Activated gamma-delta T cell treated with anti-CD3 and anti-CD28 coated beads, Interleukin-2, amount 50 U/mL, for 16 hours (primary cell): ENCODE results near the gene KLHDC4.
"Not testable (repeated sequence)": the region's sequence is repeated elsewhere in the genome, so short reads cannot be mapped to it uniquely, and the experiment has no call there.

ENCODE experiments used
- DNase-seq: peaks from one replicate; pipeline ENCODE4 v3.0.0-alpha.2; 2020; ENCODE audit warnings: low read depth

The KLHDC4 gene

DNA sequence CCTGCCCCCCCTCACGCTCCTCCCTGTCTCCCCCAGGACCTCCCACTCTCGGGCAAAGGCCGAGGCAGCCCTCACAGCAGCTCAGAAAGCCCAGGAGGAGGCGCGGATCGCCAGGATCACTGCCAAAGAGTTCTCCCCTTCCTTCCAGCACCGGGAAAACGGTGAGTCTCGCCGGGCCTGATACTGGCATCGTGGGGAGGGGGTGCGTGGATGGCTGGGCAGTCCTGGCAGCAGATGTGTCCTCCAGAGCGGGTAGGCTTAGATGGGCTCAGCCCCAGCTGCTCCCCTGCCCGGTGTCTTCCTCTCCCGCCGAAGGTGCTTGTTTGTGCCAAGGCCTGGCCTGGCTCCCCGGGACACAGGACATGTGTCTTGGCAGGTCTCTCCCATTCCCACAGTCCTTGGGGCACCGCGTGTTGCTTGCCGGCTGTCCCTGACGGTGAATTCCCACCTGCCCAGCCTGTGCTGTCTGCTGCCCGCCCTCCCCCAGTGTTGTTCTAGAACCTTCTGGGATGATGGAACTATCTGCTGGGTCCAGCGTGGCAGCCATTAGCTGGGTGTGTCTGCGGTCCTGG, 81.6 kb downstream of the KLHDC4 start:
- DNase-seq: no peak

DNA sequence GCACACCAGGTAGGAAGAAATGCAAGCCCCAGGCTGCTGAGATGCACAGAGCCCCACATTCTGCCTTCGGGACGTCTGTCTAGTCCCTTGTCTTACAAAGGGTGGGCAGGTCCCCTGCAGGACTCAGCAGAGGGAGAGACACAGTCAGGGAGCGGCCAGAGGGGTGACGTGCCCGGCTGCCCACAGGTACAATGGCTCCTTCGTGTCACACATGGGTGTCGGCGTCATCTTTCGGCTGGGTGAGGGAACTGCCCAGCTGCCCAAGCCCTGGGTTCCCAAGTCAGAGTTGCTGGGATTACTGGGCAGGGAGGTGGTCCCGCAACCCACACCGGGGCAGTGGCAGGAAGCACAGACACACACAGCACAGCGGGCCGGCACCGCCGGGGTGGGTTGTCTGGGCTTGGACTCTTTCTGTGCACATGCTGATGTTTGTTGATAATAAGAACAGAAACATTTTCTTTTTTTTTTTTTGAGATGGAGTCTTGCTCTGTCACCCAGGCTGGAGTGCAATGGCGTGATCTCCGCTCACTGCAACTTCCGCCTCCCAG, 82.9 kb downstream of the KLHDC4 start:
- DNase-seq: no peak

DNA sequence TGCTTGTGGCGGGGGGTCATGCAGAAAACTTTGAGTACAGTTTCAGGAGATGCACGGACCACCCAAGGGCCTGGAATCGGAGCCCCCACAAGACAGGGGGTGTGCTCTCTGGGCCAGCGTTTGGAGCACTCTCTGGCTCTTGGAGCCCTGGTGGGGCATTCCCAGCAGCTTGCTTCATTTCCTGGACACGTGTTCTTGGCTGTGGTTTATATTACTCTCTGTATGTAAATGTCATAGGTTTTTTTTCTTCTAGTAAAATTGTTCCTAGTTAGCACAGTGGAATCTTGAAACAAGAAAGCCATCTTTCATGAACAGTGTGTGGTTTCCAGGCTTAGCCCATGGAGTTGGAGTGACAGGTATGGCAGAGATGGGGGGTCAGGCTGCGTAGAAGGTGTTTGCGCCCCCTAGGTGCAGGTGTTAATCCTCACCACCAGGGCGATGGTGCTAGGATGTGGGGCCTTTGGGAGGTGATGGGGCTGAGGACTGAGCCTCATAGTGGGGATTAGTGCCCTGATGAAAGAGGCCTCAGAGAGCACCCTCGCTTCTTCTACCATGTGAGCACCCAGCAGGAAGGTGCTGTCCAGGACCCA, 83.7 kb downstream of the KLHDC4 start:
- DNase-seq: no peak

DNA sequence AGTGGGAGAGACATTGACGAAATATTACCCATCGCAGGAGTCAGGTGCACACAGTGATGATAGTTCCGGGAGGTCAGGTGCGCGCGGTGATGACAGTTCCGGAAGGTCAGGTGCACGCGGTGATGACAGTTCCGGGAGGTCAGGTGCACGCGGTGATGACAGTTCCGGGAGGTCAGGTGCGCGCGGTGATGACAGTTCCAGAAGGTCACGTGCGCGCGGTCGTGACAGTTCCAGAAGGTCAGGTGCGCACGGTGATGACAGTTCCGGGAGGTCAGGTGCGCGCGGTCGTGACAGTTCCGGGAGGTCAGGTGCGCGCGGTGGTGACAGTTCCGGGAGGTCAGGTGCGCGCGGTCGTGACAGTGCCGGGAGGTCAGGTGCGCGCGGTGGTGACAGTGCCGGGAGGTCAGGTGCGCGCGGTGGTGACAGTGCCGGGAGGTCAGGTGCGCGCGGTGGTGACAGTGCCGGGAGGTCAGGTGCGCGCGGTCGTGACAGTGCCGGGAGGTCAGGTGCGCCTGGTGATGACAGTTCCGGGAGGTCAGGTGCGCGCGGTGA, 84.7 kb downstream of the KLHDC4 start:
- DNase-seq: not testable (repeated sequence)

DNA sequence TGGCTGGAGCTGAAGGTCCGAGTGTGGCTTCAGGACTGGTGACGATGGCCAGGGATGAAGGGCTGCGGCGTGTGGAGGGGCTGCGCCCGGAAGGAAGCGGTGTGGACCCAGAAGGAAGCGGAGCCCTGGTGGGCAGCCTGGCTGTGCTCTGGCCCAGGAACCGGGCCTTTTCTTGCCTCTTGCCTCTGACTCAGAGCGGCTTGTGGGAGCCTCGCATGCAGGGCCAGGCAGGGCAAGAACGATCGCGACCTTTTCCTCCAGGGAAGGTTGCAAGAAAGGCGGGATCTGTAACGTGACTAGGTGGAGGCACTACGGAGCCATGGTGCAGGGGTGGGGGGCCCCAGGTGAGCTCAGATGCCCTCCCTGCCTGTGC, 85.5 kb downstream of the KLHDC4 start:
- no peak for DNase-seq

DNA sequence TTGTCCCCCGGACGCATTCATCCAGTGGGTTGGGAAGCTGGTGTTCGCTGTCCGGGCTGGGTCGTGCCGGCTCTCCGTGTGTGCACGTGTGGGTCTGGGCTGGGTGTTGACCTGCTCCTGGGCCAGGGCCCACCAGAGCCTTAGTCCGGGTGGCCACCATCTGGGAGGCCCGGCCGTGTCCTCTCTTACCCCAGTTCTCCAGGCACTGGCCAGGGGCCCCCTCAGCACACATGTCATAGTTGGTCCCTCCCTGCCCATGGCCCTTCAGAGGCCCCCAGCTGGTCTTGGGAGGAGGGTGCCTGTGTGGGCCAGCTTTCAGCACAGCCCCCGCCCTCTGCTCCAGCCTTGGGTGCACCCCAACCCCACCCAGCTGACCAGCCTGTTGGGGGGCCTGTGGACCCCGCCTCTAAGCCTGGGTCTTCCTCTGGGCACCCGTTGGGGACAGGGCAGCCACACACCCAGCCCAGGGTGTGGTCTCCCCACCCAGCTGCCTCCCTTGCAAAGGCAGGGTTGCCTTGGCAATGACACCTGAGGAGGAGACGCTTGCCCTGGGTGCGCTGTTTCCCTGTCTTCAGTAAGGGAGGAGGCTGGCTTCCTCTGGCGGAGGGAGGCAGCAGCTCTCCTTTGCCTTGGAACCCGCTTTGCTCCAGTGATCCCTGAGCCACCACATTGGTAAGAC, 86.1 kb downstream of the KLHDC4 start:
- no peak for DNase-seq

DNA sequence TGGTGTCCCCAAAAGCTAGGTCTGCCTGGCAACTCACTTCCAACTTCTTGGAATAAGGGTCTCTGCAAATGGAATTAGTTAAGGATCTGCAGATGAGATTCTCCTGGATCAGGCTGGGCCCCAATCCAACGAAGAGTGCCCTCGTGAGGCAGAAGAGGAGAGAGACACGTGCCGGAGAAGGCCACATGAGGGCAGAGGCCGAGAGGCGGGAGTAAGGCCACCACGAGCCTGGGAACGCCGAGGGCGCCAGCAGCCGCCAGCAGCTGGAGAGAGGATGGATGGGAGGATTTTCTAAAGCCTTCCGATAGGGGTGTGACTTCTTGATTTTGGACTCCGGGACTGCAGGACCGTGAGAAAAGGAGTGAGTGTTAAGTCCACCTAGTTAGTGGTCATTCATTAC, 87.2 kb downstream of the KLHDC4 start:
- DNase-seq: no peak

DNA sequence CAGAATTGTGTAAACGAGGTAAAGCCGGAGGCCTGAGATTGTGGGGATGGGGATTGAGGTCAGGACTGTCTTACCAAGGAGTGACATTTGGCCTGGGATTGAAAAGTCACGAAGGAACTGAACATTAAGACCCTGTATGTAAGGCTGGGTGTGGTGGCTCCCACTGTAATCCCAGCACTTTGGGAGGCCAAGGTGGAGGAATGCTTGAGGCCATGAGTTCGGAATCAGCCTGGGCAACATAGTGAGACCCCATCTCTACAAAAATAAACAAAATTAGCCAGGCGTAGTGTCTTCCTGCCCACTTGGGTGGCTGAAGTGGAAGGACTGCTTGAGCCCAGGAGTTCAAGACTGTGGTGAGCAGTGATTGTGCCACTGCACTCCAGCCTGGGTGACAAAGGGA, 88.0 kb downstream of the KLHDC4 start:
- DNase-seq: no peak

DNA sequence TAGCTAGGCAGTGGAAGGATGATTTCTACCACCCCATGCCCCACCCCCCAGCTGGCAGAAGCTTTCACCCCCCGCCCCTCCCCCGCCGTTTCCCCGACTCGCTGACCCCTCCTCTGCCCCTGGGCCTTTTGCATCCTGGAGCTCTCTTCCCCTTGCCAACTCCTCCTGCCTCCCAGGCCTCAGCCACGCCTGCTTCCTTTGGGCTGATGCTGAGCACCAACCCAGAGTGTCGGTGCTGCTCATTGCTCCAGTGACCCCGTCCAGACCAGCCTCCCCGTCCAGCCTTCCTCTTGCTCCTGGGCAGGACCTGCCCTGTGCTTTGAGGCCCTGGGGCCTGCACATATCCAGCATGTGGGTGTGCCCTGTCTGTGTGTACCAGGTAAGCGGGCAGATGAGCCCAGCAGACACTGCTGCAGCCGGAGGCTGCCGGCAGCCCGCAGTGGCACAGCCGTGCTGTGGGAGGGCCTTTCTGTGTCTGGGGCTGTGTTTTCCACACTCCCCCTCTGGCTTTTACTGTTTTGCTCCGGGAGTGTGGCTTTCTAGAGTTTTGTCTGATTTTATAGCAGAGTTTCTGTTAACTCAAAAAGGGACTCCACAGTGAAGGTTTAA, 90.6 kb downstream of the KLHDC4 start:
- no peak for DNase-seq

DNA sequence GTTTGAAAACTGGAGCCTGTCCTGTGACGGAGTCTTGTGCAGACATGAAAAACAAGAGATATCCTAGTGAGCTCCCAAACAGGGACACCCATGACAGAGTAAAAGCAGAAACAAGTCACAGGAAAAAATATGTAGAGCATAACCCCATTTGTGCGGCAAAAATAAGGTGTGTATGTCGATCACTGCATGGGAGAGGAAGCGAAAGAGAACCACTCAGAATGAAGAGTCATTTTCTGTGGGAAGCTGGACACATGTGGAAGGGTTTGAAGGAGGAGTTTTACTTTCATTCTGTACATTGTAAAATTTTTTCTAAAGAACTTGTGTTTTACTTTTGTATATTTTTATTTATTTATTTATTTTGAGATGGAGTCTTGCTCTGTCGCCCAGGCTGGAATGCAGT, 91.4 kb downstream of the KLHDC4 start:
- no peak for DNase-seq

DNA sequence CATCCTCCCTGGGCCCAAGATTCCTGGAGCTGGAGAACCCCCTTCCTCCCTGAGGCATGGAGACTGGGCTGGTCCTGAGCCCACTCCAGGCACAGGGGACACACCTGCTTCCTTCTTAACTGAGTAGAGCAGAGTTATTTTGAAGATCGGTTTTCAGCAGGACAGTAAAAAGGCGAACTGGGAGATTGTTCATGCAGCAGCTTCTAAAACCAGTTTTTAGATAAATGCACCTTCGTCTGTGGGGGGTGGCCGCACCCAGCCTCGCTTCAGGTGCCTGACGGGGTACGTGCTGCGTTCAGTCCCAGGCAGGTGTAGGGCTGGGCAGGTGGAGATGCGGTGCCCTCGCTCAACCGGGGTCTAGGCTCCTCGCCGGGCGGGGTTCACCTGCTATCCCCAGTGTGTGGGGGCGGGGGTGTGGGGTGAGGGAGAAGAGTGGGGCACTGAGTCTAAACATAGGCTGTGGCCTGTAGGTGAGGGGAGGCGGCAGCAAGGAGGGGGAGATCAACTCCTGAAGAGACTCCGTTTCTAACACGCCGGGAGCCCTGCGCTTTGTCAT, 94.0 kb downstream of the KLHDC4 start:
- no peak for DNase-seq

DNA sequence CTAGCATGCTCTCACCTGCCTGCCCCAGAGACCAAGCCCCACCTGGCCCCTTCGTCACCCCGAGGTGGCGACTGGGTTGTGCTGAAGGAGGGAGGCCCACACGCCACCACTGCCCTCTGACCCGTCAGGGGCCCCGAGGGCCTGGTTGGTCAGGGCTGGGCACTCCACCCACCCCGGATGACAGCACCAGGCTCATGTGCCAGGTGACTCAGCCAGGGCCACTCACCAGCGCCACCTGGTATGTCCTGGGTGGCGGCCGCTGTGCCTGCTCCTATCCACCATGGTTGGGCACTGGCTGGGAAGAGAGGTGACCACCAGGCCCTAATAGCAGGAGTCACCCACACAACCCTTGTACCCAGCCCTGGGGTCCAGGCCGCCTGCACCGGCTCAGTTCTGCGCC, 94.6 kb downstream of the KLHDC4 start:
- no peak for DNase-seq

DNA sequence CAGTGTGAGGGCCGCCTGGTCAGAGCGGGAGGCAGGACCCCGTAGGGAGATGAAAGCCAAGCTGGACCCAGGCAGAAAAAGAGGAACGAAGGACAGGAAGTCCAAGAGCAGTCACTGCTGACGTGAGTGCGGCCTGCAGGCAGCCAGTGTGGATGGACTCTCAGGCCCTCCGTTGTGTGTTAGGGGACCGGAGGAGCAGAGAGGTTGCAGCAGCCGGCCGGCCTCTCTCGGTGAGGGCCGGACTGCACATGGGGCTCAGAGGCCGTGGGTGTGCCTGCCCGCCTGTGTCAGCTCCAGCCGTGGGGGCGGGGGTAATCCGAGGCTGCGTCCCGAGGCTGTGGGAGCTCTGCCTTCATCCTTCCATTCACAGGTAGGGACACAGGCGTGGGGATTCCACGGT, 96.1 kb downstream of the KLHDC4 start:
- DNase-seq: no peak

DNA sequence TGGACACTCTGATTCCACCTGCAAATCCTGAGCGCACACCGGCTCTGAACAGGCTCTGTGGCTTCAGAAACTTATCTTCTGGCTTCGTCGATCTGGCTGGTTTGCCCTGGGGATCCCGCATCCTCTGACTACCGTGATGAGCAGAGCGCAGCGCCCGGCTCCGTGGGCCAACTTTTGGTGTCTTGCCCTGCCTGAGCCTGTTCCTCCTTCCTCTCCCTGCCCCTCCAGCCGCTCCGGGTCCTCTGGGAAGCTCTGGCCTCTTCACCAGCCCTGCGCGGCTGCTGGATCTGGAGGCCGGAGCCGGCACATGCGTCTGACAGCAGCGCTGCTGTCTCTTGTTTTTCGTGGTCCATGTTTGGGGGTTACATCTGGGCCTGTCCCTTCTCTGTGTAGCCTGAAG, 97.8 kb downstream of the KLHDC4 start:
- DNase-seq: no peak

DNA sequence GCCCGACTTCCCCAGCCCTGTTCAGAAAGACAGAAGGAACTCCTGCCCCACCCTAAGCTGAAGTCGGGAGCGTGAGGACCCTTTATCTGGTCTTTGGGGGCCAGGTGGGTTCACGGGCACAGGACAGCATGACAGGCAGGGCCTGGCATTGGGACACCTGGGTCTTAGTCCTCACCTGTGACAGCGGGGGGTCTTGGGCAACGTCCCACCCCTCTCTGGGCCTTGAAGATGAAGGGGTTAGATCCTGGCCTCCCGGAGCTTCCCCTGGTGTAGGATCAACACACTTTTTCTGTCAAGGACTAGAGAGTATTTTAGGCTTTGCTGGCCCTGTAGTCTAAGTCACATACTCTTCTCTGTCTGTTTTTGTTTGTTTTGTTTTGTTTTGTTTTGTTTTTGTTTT, 98.3 kb downstream of the KLHDC4 start:
- no peak for DNase-seq

DNA sequence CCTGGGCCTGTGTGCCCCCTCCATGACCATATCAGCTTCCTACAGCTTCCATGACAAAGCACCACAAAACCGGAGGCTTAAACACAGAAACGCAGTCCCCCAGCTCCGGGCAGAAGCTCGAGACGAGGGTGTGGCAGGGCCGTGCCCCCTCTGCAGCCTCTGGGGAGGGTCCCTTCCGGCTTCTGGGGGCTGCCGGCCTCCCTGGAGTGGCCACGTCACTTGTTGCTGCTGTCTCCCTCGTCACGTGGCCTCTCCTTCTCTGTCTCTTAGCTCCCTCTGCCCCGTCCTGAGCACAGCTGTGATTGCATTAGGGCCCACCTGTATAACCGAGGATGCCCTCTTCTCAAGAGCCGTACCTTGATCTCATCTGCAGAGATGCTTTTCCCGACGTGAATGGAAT, 98.9 kb downstream of the KLHDC4 start:
- DNase-seq: no peak

DNA sequence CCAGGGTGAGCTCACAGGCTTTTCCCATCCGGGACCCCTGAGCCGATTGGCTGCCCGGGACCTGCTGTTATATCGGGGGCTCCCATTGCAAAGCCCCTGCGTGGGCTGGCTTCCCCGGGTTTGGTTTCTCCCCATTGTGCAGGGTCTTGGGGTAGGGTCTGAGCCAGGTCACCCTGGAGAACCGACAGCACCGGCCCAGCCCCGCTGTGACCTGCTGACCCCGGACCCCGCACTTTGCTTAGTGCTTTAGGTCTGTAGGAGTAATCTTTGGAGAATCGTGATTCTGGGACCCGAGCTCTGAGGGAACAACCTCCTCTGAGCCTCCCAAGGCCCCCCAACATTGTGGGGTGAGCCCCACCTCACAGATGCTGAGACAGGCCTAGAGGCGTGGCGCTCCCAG, 100.6 kb downstream of the KLHDC4 start:
- DNase-seq: no peak

DNA sequence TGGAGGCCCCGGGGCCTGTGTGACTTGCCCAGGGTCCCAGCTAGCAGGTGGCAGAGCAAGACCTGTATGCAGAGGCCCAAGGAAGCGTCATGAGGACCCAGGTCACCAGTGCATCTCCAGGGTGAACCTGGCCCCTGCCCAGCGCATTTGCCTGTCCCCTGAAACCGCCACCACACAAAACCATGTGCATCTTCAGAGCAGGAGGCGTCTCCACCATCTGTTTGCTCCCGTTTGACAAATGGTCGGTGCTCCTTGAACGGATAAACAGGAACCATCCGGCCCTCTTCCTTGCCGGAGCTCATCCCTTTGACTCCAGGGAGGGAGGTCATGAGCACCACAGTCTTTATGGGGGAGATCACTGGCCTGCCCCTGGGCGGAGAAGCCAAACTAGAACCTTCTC, 101.0 kb downstream of the KLHDC4 start:
- no peak for DNase-seq

DNA sequence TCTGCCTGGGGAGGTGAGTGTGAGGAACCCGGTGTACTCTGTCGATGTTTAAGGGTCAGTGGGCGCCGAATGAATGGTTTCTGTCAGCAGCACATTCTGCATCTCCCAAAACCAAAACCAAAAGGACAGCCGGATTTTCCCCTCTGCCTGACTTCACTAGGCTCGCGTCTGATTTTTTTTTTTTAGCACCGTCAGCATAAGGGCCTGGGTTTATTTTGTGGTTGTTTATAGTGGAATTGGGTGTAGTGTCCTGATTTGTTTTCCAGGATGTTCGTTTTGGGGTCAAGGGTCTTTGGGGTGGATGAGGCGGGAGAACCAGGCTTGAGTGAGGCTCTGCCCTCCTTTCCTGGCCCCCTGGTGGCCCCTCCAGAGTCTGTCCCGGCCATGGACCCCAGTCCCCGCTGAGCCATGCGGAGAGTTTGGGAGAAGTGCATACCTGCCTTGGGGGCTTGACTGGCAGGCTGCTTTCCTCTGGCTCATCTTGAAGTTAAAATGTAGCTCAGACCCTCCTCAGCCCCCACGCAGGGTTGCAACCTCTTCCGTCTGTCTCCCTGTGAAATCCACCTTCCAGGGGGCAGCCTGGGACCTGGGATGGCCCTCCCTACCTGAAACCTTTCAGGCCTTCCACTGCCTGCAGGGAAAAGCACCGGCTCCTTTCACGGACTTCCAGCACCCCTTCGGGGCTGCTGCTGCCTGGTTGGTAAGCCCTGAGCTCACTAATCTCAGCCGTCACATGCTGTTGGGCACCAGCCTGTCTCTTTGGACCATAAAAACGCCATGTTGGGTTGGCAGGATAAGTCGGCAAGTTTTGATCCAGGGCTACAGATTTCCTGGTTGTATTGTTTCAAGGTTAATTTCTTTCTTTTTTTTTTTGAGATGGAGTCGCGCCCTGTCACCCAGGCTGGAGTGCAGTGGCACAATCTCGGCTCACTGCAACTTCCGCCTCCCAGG, 103.3 kb downstream of the KLHDC4 start:
- no peak for DNase-seq

DNA sequence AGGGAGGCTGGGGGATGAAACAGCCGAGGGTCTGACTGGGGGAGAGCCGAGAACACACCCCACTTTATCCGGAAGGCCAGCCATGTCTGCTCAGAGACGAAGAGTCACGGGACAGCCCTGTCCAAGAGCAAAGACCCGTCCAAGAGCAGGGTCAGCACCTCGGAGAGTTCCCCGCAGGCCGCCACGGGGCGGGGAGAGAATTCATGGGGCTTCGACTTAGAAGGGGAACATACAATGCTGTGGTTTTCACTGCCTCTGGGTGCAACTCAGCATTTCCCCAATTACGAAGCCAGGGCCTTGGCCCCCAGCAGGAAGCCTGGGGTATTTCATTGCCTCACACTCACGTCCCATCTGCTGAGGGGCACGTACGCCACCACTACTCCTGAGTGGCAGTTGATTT, 104.2 kb downstream of the KLHDC4 start:
- no peak for DNase-seq

DNA sequence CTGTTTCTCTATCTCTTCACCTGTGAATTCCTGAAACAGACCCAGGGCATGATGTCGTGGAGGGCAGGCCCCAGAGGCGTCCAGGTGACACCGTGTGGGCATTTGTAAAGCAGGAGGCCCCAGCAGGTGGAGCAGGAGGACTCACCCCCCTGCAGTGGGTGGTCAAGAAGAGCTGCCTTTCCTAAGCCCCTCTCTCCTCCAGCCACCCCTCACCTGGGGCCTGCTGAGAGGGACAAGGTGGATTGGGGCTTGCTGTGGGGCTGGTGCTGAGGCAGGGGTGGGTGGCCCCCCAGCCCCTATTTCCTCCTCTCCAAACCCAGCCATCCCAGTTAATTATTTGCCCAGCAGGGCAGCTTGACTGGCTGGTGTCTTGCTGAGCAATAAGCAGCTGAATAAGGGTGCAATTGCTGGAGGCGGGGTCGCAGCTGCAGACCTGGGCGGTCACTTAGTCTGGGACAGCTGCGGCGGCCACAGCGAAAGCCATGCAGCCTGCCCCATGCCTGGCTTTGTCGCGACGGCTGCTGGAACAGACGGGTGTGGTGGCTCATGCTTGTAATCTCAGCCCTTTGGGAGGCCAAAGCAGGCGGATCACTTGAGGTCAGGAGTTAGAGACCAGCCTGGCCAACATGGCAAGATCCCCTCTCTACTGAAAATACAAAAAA, 107.1 kb downstream of the KLHDC4 start:
- no peak for DNase-seq
